Measurements from ENCODE around the gene DNLZ. TPM values are rescaled to one million over a fixed set of nuclear protein-coding genes. Genes with fewer than 3 reads are reported as not detected.

Gene DNLZ
- polyA plus RNA-seq, 1 donor: 17.0 TPM

DNA sequence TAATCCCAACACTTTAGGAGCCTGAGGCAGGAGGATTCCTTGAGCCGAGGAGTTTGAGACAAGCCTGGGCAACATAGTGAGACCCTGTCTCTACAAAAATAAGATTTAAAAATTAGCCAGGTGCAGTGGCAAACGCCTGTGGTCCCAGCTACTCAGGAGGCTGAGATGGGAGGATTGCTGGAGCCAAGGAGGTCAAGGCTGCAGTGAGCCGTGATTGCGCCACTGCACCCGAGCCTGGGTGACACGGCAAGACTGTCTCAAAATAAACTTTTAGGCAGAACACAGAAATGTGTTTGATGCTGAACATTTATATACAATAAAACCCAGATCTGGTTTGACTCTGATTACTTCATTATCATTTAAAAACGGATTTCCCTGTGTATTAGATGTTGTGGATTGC lies 41.9 kb upstream of the DNLZ start:
- Histone ChIP-seq H3K9me3 (ENCODE audit: control insufficient read depth, low read depth, low read length) (no peaks in the 10 kb centered on the region), H3K36me3 (ENCODE audit: control insufficient read depth, insufficient read depth, low read length) (peaks cover 51% of the 10 kb centered on the region), H3K4me1 (ENCODE audit: control insufficient read depth, insufficient read depth, low read length) (peaks cover 10% of the 10 kb centered on the region), H3K4me3 (ENCODE audit: low read length) (no peak overlapping the region), H3K27ac (ENCODE audit: low read length) (no peak overlapping the region), H3K27me3 (ENCODE audit: control insufficient read depth, insufficient read depth, low read length) (no peaks in the 10 kb centered on the region)
- no peak for DNase-seq
- no CpG with 5 or more reads among the region's 7 CpGs for WGBS (ENCODE audit: insufficient coverage, low lambda C conversion rate)

DNA sequence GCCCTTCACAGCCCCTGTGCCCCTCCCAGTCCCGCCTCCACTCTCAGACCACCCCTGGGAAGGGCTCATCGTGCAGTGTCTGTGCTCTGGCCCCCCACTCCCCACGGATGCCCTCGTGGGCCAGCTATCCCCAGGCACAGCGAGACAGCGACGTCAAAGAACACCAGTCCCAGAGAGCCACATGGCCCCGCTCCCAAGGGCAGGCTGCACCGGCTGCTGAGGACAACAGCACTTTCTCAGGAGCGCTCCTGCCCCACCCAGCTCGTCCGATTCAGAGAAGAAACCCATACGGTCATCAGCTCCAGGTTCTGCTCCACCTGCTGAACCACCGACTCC lies 41.2 kb upstream of the DNLZ start:
- H3K36me3 ChIP-seq (ENCODE audit: control insufficient read depth, insufficient read depth, low read length): peaks cover 51% of the 10 kb centered on the region
- WGBS (ENCODE audit: insufficient coverage, low lambda C conversion rate): no CpG with 5 or more reads among the region's 14 CpGs
- H3K9me3 ChIP-seq (ENCODE audit: control insufficient read depth, low read depth, low read length): no peaks in the 10 kb centered on the region
- peaks cover 10% of the 10 kb centered on the region for H3K4me1 ChIP-seq (ENCODE audit: control insufficient read depth, insufficient read depth, low read length)
- no peak overlapping the region for H3K4me3 ChIP-seq (ENCODE audit: low read length)
- H3K27ac ChIP-seq (ENCODE audit: low read length): no peak overlapping the region
- no peak for DNase-seq
- no peaks in the 10 kb centered on the region for H3K27me3 ChIP-seq (ENCODE audit: control insufficient read depth, insufficient read depth, low read length)

DNA sequence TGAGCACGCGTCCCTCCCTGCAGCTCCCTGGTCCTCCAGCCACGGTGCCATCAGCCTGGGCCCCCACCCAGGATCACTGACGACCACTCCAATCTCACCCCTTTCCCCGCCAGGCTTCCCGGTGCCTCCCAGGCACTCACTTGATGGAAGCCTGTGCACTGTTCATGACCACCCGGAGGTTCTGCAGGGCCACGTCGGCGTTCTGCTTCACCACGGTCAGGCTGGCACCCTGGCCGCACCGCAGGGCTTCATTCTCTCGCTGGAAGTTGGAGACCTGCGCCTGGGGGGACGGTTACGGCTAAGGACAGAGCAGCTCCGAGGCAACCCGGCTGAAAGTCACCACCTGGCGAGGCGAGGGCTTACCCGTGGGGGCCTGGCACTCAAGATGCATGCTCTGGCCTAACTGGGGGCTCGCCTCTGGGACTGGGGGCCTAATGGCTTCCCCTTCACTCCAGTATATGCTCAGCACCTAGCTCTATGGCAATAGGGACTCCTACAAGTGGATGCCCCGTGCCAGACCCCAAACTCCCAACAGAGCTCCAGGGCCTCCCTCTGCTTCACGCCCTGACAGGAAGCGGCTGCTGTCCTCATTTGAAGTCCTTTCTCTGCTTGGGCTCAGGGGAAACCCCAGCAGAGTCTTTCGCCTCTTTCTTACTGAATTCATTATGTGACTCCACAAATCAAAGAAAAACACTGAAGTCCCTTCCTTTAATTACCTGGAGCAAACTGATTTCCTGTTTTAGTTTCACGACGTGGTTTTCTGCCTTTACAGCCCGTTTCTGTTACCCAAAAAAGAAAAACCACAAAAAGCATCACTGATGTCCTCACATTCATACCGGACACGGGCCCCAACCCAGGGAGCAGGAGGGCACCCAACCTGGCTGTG lies 40.6 kb upstream of the DNLZ start:
- peaks cover 51% of the 10 kb centered on the region for H3K36me3 ChIP-seq (ENCODE audit: control insufficient read depth, insufficient read depth, low read length)
- H3K4me3 ChIP-seq (ENCODE audit: low read length): no peak overlapping the region
- no peak overlapping the region for H3K27ac ChIP-seq (ENCODE audit: low read length)
- H3K9me3 ChIP-seq (ENCODE audit: control insufficient read depth, low read depth, low read length): peaks cover 4% of the 10 kb centered on the region
- peaks cover 8% of the 10 kb centered on the region for H3K4me1 ChIP-seq (ENCODE audit: control insufficient read depth, insufficient read depth, low read length)
- WGBS (ENCODE audit: insufficient coverage, low lambda C conversion rate): 96% methylated on average over 3 of the region's 32 CpGs
- DNase-seq: no peak
- no peaks in the 10 kb centered on the region for H3K27me3 ChIP-seq (ENCODE audit: control insufficient read depth, insufficient read depth, low read length)

DNA sequence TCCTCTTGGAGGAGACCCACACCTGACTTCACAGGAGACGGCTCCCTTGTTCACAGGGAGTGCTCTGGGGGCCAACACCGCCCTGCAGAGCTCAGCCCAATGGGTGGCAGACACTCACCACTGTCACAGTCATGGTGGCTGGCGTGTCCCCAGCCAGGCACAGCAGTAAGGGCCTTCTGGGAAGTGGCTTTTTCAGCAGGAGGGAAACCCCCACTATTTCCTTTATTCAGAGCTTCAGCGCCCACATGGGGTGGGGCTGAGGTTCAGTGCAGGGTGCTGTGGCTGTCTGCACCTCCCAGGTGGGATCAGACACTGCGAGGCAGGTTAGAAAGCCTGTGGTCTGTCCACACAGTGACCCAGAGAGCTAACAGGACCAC lies 40.0 kb upstream of the DNLZ start:
- Histone ChIP-seq H3K36me3 (ENCODE audit: control insufficient read depth, insufficient read depth, low read length) (peaks cover 51% of the 10 kb centered on the region), H3K4me3 (ENCODE audit: low read length) (no peak overlapping the region), H3K27ac (ENCODE audit: low read length) (no peak overlapping the region), H3K4me1 (ENCODE audit: control insufficient read depth, insufficient read depth, low read length) (peaks cover 14% of the 10 kb centered on the region), H3K9me3 (ENCODE audit: control insufficient read depth, low read depth, low read length) (peaks cover 4% of the 10 kb centered on the region), H3K27me3 (ENCODE audit: control insufficient read depth, insufficient read depth, low read length) (no peaks in the 10 kb centered on the region)
- no CpG with 5 or more reads among the region's 5 CpGs for WGBS (ENCODE audit: insufficient coverage, low lambda C conversion rate)
- no peak for DNase-seq

DNA sequence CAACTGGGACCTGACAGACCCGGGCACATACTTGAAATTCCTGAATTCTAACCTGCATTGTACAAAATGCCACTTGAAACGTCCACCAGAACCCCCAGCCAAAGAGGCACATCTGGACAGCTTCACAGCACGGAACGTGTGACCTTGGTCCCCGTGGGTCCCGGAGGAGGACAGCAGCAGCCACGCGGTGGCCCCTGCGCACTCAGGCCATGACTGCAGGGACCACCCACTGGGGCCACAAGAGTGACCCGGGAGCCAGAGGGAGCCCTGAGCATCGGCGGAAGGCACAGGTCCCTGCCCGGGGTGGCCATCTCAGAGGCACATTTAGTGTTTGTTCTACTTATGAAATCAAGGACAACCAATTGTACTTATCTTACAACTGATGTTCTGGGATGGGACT lies 38.5 kb upstream of the DNLZ start:
- H3K36me3 ChIP-seq (ENCODE audit: control insufficient read depth, insufficient read depth, low read length): peaks cover 57% of the 10 kb centered on the region

DNA sequence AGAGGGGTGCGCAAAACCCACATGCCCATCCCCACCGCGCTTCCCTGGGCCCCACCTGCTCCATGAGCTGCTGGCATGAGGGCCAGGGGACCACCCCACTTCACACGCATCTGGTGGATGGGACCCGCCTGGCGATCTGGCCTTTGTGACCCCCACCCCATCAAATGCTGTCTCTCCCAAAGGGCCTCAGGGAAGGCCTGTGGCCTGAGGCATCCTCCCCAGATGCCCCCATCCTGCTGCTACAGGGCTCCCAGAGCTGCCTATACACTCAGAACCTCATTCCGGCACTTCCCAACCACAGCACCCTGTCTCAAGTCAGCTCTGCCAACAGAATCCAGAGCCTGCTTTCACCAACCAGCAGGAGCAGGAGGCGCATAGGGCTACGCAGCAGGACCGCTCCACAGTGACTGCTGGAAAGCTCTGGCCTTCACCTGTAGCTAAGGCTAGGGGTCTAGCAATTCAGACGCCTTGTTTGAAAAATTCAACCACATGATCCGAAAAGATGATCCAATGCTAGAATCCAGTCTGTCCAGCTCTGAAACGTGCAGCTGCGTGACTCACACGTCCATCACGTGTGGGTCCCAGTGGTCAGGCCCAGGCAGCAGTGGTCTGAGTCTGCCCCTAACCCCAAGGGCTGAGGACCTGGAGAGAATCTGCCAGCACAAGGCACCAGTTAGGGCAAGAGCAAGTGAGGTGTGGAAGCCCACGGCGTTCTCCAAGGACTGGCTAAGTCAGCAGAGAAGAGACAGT lies 37.8 kb upstream of the DNLZ start:
- WGBS (ENCODE audit: insufficient coverage, low lambda C conversion rate): no CpG with 5 or more reads among the region's 18 CpGs
- DNase-seq: no peak
- H3K9me3 ChIP-seq (ENCODE audit: control insufficient read depth, low read depth, low read length): peaks cover 4% of the 10 kb centered on the region
- peaks cover 58% of the 10 kb centered on the region for H3K36me3 ChIP-seq (ENCODE audit: control insufficient read depth, insufficient read depth, low read length)
- no peak overlapping the region for H3K4me3 ChIP-seq (ENCODE audit: low read length)
- H3K27ac ChIP-seq (ENCODE audit: low read length): no peak overlapping the region
- H3K27me3 ChIP-seq (ENCODE audit: control insufficient read depth, insufficient read depth, low read length): no peaks in the 10 kb centered on the region
- peaks cover 17% of the 10 kb centered on the region for H3K4me1 ChIP-seq (ENCODE audit: control insufficient read depth, insufficient read depth, low read length)

More for the DNA sequence above, 38.5 kb upstream of the DNLZ start:
- Histone ChIP-seq H3K27ac (ENCODE audit: low read length) (no peak overlapping the region), H3K27me3 (ENCODE audit: control insufficient read depth, insufficient read depth, low read length) (no peaks in the 10 kb centered on the region), H3K4me3 (ENCODE audit: low read length) (no peak overlapping the region), H3K9me3 (ENCODE audit: control insufficient read depth, low read depth, low read length) (peaks cover 4% of the 10 kb centered on the region), H3K4me1 (ENCODE audit: control insufficient read depth, insufficient read depth, low read length) (peaks cover 17% of the 10 kb centered on the region)
- DNase-seq: no peak
- WGBS (ENCODE audit: insufficient coverage, low lambda C conversion rate): no CpG with 5 or more reads among the region's 13 CpGs

DNA sequence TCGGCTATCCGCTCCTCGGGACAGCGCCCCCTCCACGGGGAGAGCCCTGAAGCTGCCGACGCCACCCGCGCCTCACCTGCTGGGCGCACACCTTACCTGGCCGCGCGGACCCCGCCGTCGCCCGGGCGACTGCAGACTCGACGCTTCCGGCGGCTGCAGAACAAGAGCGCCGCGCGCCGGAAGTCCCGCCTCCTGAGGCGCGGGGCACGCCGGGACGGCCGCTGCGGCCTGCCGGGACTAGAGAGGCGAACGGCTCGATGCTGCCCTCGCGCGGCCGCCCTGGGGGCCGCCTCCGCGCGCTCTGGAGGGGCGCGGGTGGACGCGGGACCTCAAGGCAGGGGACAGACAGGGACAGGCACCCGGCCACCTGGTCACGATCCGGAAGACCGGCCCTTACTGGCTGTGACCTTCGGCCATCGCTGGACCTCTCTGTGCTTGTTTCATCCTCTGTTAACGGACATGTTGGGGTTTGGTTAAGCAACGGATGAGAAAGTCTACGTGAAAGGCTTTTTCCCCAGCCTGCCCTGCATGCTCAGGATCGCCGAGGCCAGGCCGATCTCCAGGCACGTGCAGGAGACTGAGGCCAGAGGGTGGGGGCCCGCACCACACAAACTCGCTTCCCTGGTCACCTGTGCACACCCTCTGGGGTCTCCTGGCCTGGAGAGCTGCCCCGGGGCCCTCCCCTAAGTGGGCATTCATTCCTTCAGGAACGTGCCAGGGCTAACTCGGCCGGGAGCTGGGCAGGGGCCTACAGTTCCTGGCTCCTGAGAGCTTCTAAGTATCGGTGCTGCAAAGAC lies 36.7 kb upstream of the DNLZ start, which contains the start of gene SNAPC4:
SNAPC4 (minus strand) TSS at position 133 of the 797 bp plus-strand sequence. CDS start 1,742 bp downstream, outside the sequence.
- WGBS (ENCODE audit: insufficient coverage, low lambda C conversion rate): no CpG with 5 or more reads among the region's 71 CpGs
- H3K36me3 ChIP-seq (ENCODE audit: control insufficient read depth, insufficient read depth, low read length): peaks cover 61% of the 10 kb centered on the region
- H3K4me3 ChIP-seq (ENCODE audit: low read length): peak within 1 kb of the TSS; percentile 80

DNA sequence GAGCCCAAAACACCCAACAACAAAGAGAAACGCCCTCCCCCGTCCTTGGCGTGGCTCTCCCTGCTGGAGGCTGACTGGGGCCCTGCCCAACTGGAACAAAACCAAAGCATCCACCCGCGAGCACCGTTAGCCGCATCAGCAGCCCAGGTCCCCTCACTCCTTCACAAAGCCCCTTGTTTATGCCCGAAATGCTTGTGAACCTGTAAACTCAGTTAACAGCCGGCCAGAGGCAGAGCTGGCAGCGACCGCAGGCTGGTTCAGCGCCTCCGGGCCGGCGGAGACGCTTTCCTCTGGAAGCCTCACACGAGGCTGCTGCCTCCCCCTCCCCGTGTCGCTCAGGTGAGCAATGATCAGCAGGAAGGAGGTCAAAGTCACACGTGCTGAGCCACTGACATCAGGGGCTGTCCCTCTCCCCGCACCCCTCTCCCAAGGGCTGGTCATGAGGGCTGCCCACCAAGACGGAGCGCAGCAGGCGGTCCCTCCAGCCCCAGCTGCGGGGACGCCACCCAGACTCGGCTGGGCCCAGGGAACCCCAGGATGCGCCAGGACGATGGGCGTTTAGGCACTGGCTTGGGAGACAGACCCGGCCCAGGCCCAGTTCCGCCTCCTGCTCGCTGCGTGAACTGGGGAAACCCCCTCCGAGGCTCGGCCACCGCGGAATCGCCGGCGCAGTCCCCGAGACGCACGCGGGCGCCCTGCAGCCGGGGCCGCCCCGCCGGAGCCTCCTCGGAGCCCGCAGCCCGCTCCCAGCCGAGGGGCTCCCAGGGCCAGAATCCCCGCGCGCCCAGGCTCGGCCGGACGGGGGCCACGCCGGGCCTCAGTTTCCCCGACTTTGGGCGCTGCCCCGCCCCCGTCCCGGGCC lies 35.9 kb upstream of the DNLZ start:
- Histone ChIP-seq H3K36me3 (ENCODE audit: control insufficient read depth, insufficient read depth, low read length) (peaks cover 61% of the 10 kb centered on the region), H3K9me3 (ENCODE audit: control insufficient read depth, low read depth, low read length) (peaks cover 4% of the 10 kb centered on the region), H3K27me3 (ENCODE audit: control insufficient read depth, insufficient read depth, low read length) (no peaks in the 10 kb centered on the region), H3K27ac (ENCODE audit: low read length) (peak overlapping the region; percentile 42), H3K4me1 (ENCODE audit: control insufficient read depth, insufficient read depth, low read length) (peaks cover 17% of the 10 kb centered on the region), H3K4me3 (ENCODE audit: low read length) (peak overlapping the region; percentile 80)
- DNase-seq: peak; percentile 45 to 70
- no CpG with 5 or more reads among the region's 67 CpGs for WGBS (ENCODE audit: insufficient coverage, low lambda C conversion rate)

More for the DNA sequence above, 36.7 kb upstream of the DNLZ start, which contains the start of gene SNAPC4:
- peak; percentile 87 to 91 for DNase-seq
- Histone ChIP-seq H3K27ac (ENCODE audit: low read length) (peak within 1 kb of the TSS; percentile 42), H3K4me1 (ENCODE audit: control insufficient read depth, insufficient read depth, low read length) (peaks cover 17% of the 10 kb centered on the region), H3K9me3 (ENCODE audit: control insufficient read depth, low read depth, low read length) (peaks cover 4% of the 10 kb centered on the region), H3K27me3 (ENCODE audit: control insufficient read depth, insufficient read depth, low read length) (no peaks in the 10 kb centered on the region)

DNA sequence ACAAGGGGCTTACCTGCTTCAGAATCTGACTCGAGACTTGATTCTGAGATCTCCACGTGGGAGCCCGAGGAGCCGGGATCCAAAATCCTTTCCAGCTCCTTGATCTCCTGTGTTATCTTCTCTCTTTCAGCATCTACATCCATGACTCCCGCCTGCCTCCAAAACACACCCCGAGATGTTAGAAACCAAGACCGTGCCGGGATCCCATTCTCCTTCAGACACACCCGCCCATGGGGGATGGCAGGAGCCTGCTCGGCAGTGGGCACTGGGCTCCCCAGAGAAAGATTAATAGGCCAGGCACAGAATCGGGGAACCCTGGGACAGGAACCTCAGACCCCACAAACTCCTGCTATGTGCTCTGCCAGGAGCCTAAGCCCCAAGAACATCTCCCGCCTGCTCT lies 34.7 kb upstream of the DNLZ start:
- DNase-seq: no peak
- H3K4me3 ChIP-seq (ENCODE audit: low read length): no peak overlapping the region
- H3K27me3 ChIP-seq (ENCODE audit: control insufficient read depth, insufficient read depth, low read length): no peaks in the 10 kb centered on the region
- H3K4me1 ChIP-seq (ENCODE audit: control insufficient read depth, insufficient read depth, low read length): peaks cover 17% of the 10 kb centered on the region
- peaks cover 4% of the 10 kb centered on the region for H3K9me3 ChIP-seq (ENCODE audit: control insufficient read depth, low read depth, low read length)
- no peak overlapping the region for H3K27ac ChIP-seq (ENCODE audit: low read length)
- no CpG with 5 or more reads among the region's 12 CpGs for WGBS (ENCODE audit: insufficient coverage, low lambda C conversion rate)
- H3K36me3 ChIP-seq (ENCODE audit: control insufficient read depth, insufficient read depth, low read length): peaks cover 62% of the 10 kb centered on the region

Data from large intestine (tissue), 3 donors.